HL-60 (cell line): ENCODE results near the gene CDK6.
A peak's percentile ranks its signal among the peaks of the same experiment; 100 is the strongest.

Experiments used
- DNase-seq, 2 experiments: peaks; one replicate each; pipeline ENCODE4 v3.0.0-alpha.2; 2010 to 2020; ENCODE audit warnings: low read depth in 1 of 2, low spot score in 1 of 2
- H3K27ac ChIP-seq: fragments of 250-450 bp; sonication (Bioruptor Pico); replicated peaks from 2 replicates; pipeline ENCODE4 v1.5.1; 2020; ENCODE audit warnings: mild to moderate bottlenecking, moderate library complexity
- H3K27me3 ChIP-seq: fragments of 250-450 bp; sonication (Bioruptor Pico); 2 replicates; pipeline ENCODE4 v1.5.1; 2021; ENCODE audit warnings: mild to moderate bottlenecking, moderate library complexity; ENCODE audit not compliant: insufficient read depth, poor library complexity, severe bottlenecking
- H3K4me3 ChIP-seq: replicated peaks from 2 replicates; pipeline ENCODE4 v1.5.1; 2011; ENCODE audit warnings: mild to moderate bottlenecking, control low read depth, low read length; ENCODE audit not compliant: insufficient read depth
- GABPA ChIP-seq: IDR thresholded peaks from 2 replicates; pipeline ENCODE4 v1.6.1; 2012; ENCODE audit warnings: low read depth
- POLR2AphosphoS5 ChIP-seq: IDR thresholded peaks from 2 replicates; pipeline ENCODE4 v1.6.1; 2012; ENCODE audit warnings: low read depth
- SPI1 ChIP-seq: IDR thresholded peaks from 2 replicates; pipeline ENCODE4 v1.6.1; 2012; ENCODE audit warnings: low read depth, mild to moderate bottlenecking, borderline replicate concordance
- TF ChIP-seq, protein P1 (sequence below): IDR thresholded peaks from one replicate; pipeline ENCODE4 v1.5.1; 2011; ENCODE audit warnings: low read length, control low read depth, inconsistent platforms; ENCODE audit not compliant: insufficient read depth
- TF ChIP-seq, protein P2 (sequence below): IDR thresholded peaks from 2 replicates; pipeline ENCODE4 v1.6.1; 2012; ENCODE audit warnings: low read depth; ENCODE audit not compliant: insufficient replicate concordance

The CDK6 gene

DNA sequence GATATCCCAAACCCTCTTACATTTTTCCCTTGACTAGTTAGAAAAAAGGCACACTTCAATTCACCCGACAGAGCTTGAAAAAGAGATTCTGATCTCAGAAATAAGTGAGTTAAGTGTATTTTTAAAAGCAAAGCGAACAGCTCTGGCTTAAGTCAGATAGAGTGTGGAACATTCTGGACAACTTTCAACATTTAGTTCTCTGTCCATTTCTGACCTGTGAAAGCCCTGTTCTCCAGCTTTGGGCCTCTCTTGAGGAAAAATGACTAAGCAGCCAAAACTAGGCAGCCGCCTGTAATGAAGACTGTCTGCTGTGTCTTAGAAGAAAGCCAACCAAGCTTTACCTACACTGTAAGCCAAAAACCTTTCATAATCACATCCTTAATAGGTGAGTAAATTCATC, 50.5 kb downstream of the CDK6 start:
- TF ChIP-seq POLR2AphosphoS5: no peak
- TF ChIP-seq SPI1: no peak
- TF ChIP-seq, protein P1, sequence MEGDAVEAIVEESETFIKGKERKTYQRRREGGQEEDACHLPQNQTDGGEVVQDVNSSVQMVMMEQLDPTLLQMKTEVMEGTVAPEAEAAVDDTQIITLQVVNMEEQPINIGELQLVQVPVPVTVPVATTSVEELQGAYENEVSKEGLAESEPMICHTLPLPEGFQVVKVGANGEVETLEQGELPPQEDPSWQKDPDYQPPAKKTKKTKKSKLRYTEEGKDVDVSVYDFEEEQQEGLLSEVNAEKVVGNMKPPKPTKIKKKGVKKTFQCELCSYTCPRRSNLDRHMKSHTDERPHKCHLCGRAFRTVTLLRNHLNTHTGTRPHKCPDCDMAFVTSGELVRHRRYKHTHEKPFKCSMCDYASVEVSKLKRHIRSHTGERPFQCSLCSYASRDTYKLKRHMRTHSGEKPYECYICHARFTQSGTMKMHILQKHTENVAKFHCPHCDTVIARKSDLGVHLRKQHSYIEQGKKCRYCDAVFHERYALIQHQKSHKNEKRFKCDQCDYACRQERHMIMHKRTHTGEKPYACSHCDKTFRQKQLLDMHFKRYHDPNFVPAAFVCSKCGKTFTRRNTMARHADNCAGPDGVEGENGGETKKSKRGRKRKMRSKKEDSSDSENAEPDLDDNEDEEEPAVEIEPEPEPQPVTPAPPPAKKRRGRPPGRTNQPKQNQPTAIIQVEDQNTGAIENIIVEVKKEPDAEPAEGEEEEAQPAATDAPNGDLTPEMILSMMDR: no peak
- no peak for TF ChIP-seq GABPA
- H3K4me3 ChIP-seq: no peak overlapping the region

DNA sequence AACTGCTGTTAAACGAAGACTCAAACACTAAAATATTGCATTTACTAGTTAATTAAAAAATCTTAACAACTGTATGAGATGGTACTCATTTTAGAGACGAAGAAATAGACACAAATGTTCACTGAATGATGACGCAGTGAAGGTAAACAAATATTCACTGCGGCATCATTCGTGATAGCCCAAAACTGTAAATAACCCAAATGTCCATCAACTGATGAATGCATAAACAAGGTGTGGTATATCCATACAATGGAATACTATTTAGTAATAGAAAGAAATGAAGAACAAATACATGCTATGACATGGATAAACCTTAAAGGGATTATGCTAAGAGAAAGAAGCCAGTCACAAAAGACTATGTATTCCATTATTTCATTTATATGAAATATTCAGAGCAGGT, 51.4 kb downstream of the CDK6 start:
- H3K4me3 ChIP-seq: no peak overlapping the region
- TF ChIP-seq, protein P1: no peak
- TF ChIP-seq GABPA: no peak
- no peak for TF ChIP-seq POLR2AphosphoS5
- TF ChIP-seq SPI1: no peak
- TF ChIP-seq, protein P2, sequence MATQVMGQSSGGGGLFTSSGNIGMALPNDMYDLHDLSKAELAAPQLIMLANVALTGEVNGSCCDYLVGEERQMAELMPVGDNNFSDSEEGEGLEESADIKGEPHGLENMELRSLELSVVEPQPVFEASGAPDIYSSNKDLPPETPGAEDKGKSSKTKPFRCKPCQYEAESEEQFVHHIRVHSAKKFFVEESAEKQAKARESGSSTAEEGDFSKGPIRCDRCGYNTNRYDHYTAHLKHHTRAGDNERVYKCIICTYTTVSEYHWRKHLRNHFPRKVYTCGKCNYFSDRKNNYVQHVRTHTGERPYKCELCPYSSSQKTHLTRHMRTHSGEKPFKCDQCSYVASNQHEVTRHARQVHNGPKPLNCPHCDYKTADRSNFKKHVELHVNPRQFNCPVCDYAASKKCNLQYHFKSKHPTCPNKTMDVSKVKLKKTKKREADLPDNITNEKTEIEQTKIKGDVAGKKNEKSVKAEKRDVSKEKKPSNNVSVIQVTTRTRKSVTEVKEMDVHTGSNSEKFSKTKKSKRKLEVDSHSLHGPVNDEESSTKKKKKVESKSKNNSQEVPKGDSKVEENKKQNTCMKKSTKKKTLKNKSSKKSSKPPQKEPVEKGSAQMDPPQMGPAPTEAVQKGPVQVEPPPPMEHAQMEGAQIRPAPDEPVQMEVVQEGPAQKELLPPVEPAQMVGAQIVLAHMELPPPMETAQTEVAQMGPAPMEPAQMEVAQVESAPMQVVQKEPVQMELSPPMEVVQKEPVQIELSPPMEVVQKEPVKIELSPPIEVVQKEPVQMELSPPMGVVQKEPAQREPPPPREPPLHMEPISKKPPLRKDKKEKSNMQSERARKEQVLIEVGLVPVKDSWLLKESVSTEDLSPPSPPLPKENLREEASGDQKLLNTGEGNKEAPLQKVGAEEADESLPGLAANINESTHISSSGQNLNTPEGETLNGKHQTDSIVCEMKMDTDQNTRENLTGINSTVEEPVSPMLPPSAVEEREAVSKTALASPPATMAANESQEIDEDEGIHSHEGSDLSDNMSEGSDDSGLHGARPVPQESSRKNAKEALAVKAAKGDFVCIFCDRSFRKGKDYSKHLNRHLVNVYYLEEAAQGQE: no peak

More for the DNA sequence above, 50.5 kb downstream of the CDK6 start:
- no peak overlapping the region for H3K27ac ChIP-seq
- no peaks in the 10 kb centered on the region for H3K27me3 ChIP-seq
- no peak for DNase-seq

DNA sequence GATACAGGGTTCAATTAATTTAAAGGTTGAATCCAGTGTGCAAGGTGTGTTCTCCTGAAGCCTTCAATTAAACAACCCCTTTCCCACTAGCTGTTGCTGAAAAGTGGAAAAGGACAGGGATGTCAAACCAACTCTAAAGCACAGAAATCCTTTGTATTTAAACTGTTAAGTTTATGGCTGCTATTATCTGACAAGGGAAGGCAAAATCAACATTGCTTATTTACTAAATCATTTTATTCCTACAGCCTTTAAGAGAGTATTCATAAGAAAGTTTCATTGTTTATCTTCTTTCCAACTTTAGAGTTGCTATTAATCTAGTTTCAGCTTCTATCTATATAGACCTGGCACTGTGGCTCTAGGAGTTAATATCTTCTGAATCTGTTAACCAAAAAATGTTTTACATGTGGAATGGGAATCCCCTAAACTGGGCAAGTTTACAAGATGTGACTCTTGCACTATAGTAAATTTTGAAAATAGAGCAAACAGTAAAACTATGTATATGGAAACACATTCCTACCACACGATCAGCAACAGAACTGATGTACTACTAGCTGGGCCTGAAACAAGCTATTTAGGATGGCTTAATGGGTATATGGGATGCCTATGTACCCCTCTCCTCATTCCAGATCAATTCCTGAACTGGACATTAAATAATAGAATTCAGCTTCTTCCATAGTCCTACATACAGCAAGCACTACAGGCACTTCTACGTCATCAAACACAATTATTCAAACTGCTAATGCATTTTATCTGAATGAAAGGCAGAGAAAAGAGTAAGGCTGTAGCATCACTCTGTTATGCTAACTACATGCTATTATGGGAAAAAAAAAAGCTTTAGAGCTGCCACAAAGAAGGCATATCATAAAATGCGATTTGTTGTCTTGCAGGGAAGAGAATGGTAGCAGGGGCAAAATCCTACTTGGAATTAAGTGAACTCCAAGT, 52.8 kb downstream of the CDK6 start:
- no peak for TF ChIP-seq POLR2AphosphoS5
- TF ChIP-seq, protein P2: no peak
- no peak for DNase-seq
- no peaks in the 10 kb centered on the region for H3K27me3 ChIP-seq
- no peak overlapping the region for H3K4me3 ChIP-seq
- peak overlapping the region; percentile 13 for H3K27ac ChIP-seq

More for the DNA sequence above, 51.4 kb downstream of the CDK6 start:
- H3K27me3 ChIP-seq: no peaks in the 10 kb centered on the region
- no peak for DNase-seq
- H3K27ac ChIP-seq: no peak overlapping the region

DNA sequence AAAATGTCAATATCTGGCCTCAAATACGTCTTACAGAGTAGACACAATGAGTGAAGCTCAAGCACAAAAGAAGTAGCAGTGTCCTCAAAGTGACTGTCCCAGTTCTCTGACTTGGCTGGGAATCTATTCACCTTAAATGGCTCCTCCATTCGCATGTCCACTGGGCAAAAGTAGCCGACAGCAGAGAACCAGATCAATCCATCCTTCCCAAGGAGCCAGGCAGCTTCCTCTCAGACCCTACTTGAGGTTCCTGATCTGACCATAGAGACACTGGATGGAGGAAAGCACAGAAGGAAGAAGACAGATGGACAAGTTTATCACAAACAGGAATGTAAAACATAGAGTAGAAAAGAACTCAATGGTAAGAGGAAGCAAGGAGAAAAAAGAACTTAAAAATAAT, 53.5 kb downstream of the CDK6 start:
- TF ChIP-seq, protein P2: no peak
- TF ChIP-seq GABPA: no peak
- no peak for TF ChIP-seq POLR2AphosphoS5
- no peak for TF ChIP-seq SPI1
- TF ChIP-seq, protein P1: no peak

More for the DNA sequence above, 53.5 kb downstream of the CDK6 start:
- Histone ChIP-seq H3K27ac (peak overlapping the region; percentile 13), H3K27me3 (no peaks in the 10 kb centered on the region), H3K4me3 (no peak overlapping the region)
- DNase-seq: no peak
